DOHH2 (cell line): ENCODE data around the gene PLCB2.

Experiments
- EZH2phosphoT487 ChIP-seq: fragments of 200-600 bp; sonication (generic); IDR thresholded peaks from 2 replicates; pipeline ENCODE4 v1.6.1; 2017; ENCODE audit warnings: borderline replicate concordance, mild to moderate bottlenecking, antibody characterized with exemption, low read length, moderate library complexity, mixed read lengths
- TF ChIP-seq, protein P1 (sequence below): fragments of 200-600 bp; sonication (generic); IDR thresholded peaks from one replicate; pipeline ENCODE4 v1.5.1; 2014; ENCODE audit warnings: antibody characterized with exemption, mild to moderate bottlenecking, low read depth, low read length; ENCODE audit not compliant: poor library complexity, severe bottlenecking

GRCh38 chr15:40293006-40293405 lies 14.7 kb downstream of the PLCB2 start:
- TF ChIP-seq, protein P1, sequence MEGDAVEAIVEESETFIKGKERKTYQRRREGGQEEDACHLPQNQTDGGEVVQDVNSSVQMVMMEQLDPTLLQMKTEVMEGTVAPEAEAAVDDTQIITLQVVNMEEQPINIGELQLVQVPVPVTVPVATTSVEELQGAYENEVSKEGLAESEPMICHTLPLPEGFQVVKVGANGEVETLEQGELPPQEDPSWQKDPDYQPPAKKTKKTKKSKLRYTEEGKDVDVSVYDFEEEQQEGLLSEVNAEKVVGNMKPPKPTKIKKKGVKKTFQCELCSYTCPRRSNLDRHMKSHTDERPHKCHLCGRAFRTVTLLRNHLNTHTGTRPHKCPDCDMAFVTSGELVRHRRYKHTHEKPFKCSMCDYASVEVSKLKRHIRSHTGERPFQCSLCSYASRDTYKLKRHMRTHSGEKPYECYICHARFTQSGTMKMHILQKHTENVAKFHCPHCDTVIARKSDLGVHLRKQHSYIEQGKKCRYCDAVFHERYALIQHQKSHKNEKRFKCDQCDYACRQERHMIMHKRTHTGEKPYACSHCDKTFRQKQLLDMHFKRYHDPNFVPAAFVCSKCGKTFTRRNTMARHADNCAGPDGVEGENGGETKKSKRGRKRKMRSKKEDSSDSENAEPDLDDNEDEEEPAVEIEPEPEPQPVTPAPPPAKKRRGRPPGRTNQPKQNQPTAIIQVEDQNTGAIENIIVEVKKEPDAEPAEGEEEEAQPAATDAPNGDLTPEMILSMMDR, result no peak
- TF ChIP-seq EZH2phosphoT487, result no peak
